Smooth muscle cell of trachea (primary cell): ENCODE data around the gene C2orf49. TPM values are rescaled to one million over a fixed set of nuclear protein-coding genes. Genes with fewer than 3 reads are reported as not detected.

Source experiments
- total RNA-seq: library from RNA; depleted of rRNA; stranded (reverse); fragments of >200 nt; gene quantifications from 2 replicates; pipeline ENCODE4 v1.2.1, GENCODE V29; 2014

C2orf49 gene
- 22.3 and 23.7 TPM in 2 replicates for total RNA-seq

DNA sequence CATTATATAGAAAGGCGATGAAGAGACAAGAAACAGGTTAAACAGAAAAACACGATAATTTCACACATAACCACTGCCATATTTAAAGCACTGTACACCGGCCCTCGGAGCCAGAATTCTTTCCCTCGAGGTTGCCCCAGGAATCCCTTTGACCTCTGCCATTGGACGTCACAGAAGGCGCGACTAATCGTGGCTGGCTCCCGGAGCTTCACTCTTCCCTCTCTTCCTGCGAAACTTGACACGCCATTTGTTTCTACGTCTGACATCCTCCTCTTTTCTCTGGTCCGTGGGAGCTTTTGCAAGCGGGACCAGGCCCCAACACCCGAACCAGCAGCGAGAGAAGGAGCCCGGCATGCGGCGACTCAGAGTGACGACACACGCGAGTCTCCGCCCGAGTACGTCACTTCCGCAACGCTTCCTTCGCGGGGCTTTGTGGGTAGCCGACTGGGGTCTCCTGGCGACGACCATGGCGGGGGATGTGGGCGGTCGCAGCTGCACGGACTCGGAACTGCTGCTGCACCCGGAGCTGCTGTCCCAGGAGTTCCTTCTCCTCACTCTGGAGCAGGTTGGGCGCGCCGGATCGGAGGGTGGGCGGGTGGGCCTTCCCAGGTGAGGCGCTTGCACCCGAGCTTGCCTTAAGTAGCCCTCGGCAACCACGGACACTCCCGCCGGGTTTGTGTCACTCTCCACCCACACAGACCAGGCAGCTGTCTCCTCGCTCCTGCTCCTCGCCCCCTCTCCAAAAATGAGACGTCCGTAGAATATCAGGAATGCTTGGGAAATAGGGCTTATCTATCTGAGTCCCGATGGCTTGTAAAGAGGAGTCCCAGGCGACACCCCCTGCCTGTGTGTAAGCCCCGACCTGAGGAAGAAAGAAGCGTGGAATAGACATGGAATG, at the start of gene C2orf49:
TSS of gene C2orf49 (plus strand) at position 419 of the 898 bp plus-strand sequence. CDS start at position 467, 48 bp downstream.

DNA sequence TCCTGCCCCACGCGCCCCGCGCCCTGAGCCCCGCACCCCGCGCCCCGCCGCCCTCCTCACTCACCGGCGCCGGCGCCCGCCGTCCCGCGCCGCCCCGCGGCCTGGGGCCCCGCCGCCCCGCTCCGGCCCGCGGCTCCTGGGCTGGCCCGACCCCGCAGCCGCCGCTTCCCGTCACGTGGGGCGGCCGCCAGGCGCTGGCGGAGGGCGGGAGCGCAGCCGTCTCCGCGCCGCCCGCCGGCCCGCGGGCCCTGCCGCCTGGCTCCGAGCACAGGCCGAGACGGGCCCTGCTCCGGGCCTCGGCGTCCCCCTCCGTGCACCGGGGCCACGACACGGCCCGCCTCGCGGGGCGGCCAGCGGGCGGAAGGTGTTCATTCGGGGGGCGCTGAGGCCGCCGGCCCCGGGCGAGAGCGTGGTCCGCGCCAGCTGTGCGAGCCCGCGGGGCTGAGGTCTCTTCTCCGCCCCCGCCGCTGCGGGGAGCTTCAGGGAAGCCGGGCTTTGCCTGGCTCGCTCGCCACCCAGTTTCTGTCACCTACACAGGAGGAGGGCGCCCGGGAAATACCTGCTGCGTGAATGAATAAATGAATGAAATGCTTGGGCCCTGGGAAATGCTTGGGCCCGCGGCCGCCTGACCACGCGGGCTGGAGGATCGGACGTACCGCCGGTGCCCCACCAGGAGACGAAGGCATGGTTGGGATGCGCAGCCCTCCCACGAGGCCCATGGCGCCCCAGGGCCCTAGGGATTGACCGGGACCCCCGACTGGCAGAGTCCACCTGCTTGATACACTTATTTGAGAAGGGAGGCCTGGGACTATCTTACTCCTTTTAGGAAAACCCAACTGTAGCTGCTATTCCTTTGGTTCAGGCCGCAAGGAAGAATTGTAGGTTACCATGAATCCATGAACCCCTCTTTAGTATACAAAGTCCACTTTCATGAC, 7.5 kb upstream of the C2orf49 start, which contains the start of gene TGFBRAP1:
TSS of gene TGFBRAP1 (minus strand) at position 175 of the 935 bp plus-strand sequence. CDS start 21,434 bp downstream, outside the sequence.

DNA sequence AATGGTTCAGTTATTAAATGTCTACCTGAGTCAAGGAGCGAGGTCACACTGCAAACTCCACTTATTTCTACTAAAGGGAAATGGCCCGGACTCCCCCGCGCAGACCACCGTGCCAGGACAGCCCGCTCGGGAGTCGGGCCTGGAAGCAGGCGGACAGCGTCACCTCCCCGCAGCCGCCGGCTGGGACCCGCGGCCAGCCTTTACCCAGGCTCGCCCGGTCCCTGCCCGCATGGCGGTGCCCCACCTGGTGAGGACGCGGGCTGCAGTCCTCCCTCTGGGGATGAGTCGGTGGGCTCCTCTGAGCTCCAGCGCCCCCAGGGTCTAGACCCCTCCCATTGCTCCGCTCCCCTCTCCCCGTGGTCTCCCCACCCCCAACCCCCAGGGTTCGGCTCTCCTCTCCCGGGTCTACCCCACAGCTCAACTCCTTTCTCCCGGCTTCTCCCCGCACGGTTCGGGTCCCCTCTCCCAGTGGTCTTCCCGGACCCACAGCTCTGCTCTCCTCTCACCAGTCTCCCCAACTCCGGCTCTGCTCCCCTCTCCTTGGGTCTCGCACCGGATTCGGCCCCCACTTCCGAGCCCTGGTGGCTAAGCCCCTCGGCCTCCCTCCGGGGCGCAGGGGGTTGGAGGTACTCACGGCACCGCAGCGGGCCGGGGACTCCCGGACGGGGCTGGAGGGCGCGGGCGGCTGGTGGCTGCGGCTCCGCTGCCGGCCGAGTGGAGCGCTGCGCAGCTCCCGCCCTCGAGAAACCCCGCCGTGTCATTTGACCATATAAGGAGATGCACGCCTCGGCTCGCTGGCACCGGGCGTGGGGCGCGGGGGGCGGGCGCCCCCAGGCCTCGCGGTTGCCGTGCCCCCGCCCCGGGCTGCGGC, 61.2 kb downstream of the C2orf49 start, which contains the start of gene FHL2:
TSS of gene FHL2 (minus strand) at position 716 of the 871 bp plus-strand sequence. CDS start 12,535 bp downstream, outside the sequence.

Other genes starting within 250 kb of the C2orf49 start
- gene GPR45, start 95.8 kb upstream of the C2orf49 start, total RNA-seq, result not detected in 2 replicates
- 15.6 and 17.2 TPM in 2 replicates for gene TGFBRAP1, start 7.8 kb upstream of the C2orf49 start, total RNA-seq
- gene FHL2, start 61.5 kb downstream of the C2orf49 start, total RNA-seq, result 52.7 and 81.5 TPM in 2 replicates